DMS153 treated with DMSO at 0.1 percent for 48 hours (cell line): Measurements from ENCODE around the gene TRIM7.

Experiments
- DNase-seq: peaks from one replicate; lab custom pipeline; 2025; ENCODE audit not compliant: unreplicated experiment; lab: John Stamatoyannopoulos, UW

Gene TRIM7

DNA sequence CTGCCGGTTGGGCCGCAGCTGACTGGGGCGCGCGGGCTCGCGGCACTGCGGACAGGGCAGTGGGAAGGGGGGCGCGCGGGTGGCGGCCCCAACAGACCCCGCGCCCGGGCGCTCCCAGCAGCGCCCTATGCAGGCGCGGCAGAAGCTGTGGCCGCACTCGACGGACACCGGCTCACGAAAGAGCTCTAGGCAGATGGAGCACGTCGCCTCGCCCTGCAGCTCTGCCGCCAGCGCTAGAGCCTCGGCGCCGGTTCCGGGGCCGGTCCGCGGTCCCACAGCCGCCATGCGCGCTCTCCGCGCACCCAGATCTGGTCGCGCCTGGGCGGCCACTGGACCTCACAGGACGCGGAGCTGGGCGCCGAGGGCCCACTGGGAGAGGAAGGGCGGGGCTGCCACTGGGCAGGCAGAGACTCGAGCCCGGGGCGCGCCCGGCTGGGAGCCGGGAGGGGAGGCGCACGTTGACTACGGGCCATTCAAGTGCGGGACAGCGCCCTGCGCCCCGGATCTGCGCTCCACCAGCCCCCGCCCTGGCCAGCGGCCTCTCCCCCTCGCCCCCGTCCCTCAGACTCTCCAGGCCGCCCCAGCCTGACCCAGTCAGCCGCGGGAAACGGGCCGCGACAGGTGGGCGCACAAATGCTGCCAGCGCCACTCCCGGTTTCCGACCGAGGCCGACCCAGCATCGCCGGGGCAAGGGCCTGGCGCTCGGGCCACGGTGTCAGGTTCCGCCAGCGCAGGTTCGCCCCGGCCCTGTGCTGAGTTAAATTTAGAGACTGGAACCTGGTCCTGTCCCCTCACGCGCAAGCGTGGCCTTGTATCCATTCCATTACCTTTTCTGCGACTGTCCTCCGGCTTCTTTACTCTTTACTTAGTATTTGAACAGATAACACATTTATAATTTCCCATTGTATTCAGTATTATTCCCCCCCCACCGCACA is at the start of gene TRIM7:
Gene TRIM7 (minus strand): TSS at position 371 of the 935 bp plus-strand sequence. CDS start 86 bp downstream, at position 285.
- no peak for DNase-seq

- no peak for DNase-seq
Observed at GRCh38 chr5:181248277-181248676, 43.3 kb upstream of the TRIM7 start.

GRCh38 chr5:181246276-181247049 is 41.5 kb upstream of the TRIM7 start:
- DNase-seq: no peak

- DNase-seq: no peak
Observed at GRCh38 chr5:181245427-181246275, 40.7 kb upstream of the TRIM7 start.

GRCh38 chr5:181243564-181244343 is 38.8 kb upstream of the TRIM7 start, which contains the start of gene RACK1:
TSS of gene RACK1 (minus strand) at chr5:181243906. CDS start at chr5:181243800, 106 bp downstream.
- DNase-seq: no peak

DNA sequence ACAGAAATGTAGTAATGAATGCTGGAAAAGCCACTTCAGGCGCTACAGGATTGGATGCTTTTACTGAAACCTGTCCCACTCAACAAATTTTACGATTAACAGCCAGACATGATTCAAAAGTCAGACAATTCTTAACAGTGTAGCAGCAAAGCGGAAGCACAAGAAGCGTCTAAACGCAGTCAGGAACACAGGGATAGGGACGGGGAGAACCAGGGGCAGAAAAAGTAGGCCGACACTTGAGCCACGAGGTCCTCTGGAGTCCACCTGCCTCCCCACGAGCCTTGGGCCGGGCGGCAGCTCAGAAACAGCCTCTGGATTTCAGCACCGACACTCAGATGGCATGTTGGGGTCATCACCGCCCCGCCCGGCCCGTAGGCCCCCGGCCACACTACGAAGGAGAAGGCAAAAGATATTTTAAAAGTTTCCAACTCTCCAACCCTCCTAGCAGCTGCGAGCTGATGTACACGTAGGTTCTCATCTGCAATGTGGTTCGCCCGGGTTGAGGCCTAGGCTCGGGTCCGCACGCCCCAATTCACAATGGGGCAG is 38.1 kb upstream of the TRIM7 start:
- no peak for DNase-seq

DNA sequence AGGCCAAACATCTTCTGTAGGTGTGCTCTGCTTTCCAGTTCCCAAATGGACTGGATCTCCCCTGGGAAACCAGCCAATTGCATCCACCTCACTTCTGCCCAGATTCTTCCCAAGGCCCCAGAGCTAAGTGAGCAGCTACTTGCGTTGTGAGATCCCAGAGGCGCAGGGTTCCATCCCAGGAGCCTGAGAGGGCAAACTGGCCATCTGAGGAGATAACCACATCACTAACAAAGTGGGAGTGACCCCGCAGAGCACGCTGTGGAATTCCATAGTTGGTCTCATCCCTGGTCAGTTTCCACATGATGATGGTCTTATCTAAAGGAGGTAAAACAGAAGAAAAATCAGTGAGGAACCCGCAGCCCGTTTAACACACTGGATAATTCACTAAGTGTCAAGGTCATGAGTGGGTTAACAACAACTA is 37.0 kb upstream of the TRIM7 start:
- no peak for DNase-seq

DNA sequence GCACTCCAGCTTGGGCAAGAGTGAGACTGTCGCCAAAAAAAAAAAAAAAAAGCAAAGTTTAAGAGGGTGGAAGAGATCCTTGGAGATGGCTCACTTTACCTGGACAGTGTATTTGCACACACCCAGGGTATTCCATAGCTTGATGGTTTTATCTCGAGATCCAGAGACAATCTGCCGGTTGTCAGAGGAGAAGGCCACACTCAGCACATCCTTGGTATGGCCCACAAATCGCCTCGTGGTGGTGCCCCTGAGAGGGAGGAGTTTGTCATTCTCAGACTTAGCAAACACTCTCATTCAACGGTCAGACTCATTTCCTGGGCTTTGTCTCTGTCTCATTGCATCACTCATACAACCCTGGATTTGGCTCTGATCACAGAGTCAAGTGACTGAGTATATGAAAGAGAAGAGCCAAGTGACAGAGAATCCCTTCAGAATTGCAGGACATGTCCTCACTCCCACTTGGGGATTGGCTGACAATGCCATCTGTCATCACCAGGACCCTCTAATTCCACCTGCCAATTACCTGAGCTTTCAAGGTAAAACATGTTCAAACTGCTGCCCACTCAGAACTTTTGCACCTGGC is 36.5 kb upstream of the TRIM7 start:
- no peak for DNase-seq

GRCh38 chr5:181239062-181239663 is 34.2 kb upstream of the TRIM7 start:
- DNase-seq: no peak

- DNase-seq: no peak
Observed at GRCh38 chr5:181237729-181238385, 32.9 kb upstream of the TRIM7 start.

DNA sequence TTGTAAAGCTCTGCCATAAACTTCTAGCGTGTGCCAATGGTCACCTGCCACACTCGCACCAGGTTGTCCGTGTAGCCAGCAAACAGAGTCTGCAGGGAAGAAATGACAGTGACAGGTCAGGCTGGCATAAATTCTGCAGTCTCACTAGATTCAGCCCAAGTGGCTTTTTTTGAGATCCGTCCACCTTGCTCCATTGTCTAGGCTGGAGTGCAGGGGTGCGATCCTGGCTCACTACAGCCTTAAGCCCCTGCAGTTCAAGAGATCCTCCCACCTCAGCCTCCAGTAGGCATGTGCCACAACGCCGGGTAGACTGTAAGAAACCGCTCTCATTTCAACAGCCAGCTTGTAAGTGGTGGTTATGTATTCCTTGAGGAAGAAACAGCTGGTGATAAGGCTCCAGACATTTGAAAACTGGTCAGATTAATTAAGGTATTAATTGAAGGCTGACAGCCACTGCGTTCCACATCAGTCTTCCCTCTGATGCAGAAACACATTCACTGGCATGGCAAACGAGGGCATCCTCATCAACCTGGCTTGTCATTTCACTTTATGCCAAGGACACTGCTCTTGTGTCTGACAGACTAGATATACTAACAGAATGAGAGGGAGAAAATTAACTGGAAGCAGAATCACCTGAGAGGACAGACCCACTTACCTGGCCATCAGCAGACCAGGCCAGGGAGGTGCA is 32.1 kb upstream of the TRIM7 start:
- no peak for DNase-seq

DNA sequence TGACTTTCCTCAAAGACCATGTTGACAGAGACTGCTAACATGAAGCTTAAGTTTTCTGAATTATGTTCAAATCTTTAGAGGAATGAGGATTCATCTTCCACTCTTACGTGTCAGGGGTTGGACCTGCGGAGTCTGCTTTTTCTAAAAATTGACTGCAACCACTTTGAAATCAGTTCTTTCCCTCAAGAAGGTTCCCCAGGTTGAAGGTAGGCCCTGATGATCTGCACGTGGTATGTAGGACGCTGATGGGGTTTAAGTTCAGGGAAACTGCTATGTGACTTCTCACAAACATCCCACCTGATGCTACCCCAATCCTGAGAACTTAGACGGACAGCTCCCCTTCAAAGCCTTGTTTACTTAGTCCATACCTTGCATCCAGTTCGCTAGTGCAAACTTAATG is 31.5 kb upstream of the TRIM7 start:
- DNase-seq: no peak

DNA sequence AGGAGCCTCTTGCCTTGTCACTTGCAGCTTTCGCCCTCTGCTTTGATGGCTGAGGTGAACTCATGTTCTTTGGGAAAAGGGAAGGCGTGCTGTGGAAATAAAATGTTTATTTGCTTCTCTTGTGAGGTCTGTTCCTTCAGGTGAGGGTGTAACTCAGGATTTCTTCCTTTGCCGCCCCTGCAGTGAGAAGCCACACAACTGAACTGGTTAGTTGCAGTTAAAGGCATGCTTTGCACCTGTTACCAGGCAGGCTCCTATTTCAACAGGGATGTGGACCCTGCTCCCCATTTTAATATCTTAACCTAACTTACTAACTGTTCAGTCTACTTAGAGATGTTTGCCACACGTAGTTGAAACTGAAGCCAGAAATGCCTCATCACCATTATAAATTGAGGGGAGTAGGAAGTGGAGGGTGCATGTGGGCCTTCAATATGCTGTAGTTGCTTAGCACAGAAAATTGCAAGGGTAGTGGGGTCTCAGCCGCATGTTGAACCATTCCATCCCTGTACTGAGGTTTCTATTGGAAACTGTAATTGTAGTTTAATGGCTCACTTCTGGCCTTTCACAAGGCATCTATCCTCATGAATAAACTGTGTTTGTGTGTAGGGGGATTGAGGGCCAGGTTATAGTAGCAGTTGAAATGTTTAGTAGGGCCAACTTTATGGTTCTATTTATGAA is 30.8 kb upstream of the TRIM7 start:
- no peak for DNase-seq

GRCh38 chr5:181235323-181235688 is 30.3 kb upstream of the TRIM7 start:
- DNase-seq: no peak

DNA sequence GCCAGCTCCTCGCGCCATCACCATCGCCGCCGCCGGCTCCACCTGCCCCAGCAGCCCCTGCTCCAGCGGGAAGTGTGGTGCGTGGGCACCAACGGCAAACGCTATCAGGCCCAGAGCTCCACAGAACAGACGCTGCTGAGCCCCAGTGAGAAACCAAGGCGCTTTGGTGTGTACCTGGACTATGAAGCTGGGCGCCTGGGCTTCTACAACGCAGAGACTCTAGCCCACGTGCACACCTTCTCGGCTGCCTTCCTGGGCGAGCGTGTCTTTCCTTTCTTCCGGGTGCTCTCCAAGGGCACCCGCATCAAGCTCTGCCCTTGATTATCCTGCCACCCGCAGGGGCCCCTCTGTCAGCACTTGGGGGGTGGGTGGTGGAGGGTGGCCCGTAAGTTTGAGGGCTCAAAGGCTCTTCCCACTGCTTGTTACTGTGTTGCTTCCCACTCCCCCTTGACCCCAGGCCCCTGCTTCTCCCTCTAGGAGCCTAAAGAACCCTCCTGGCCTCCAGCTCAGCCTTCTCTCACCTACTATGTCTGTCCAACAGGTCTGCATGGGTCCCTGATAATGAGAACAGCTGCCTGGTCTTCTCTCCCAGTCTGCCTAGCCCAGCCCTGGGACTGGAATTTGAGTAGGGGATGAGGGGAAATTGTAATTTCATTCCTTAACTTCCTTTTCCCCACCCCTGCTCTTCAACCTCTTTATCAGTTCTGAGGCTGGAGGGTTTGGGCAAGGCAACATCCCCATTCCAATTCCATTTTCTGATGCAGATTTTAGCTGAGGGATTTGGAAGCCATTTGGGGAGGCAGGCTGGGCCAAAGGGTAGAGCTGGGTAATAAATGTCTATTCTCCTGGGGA is 29.7 kb upstream of the TRIM7 start:
- no peak for DNase-seq

DNA sequence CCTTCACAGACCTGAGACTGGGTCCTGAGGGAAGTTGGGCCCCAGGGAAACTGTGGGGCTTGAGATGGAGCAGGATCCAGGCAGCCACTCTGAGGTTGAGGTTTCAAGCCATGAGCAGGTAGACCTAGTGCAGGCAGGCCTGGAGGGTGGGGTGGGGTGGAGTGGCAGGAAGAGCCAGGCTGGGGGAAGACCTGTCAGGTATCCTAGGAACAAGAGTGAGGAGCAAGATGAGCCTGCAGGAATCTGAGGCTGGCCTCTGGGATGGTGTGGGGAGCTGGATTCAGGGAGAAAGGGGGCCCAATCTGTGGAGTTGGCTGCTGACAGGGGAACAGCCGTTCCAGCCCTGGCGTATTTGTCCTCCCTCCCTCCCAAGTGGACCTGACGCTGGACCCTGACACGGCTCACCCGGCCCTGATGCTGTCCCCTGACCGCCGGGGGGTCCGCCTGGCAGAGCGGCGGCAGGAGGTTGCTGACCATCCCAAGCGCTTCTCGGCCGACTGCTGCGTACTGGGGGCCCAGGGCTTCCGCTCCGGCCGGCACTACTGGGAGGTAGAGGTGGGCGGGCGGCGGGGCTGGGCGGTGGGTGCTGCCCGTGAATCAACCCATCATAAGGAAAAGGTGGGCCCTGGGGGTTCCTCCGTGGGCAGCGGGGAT is 28.9 kb upstream of the TRIM7 start:
- no peak for DNase-seq
